Fibroblast of lung (primary cell): ENCODE measurements around the gene PRR27. TPM values are rescaled to one million over a fixed set of nuclear protein-coding genes. Genes with fewer than 3 reads are reported as not detected.

Experiments
- DNase-seq, 2 donors: peaks; one replicate each; pipeline versions ENCODE4 v3.0.0 to v3.0.0-alpha.2; 2010; ENCODE audit warnings: low read depth in 2 of 2
- H2AFZ ChIP-seq: 2 replicates; pipeline ENCODE4 v1.5.1; 2012; ENCODE audit warnings: low read length, control low read depth, inconsistent platforms
- H3K27ac ChIP-seq: 2 replicates; pipeline ENCODE4 v1.5.1; 2011; ENCODE audit warnings: low read length, control low read depth; ENCODE audit not compliant: insufficient read depth
- H3K27me3 ChIP-seq: 2 replicates; pipeline ENCODE4 v1.5.1; 2011; ENCODE audit warnings: mild to moderate bottlenecking, low read length; ENCODE audit not compliant: control insufficient read depth, insufficient read depth
- H3K36me3 ChIP-seq: 2 replicates; pipeline ENCODE4 v1.5.1; 2011; ENCODE audit warnings: low read length; ENCODE audit not compliant: control insufficient read depth, insufficient read depth
- H3K4me1 ChIP-seq: 2 replicates; pipeline ENCODE4 v1.5.1; 2011; ENCODE audit warnings: low read length; ENCODE audit not compliant: control insufficient read depth, insufficient read depth; ENCODE audit errors: extremely low read depth
- H3K4me2 ChIP-seq: 2 replicates; pipeline ENCODE4 v1.5.1; 2011; ENCODE audit warnings: low read length, control low read depth; ENCODE audit not compliant: insufficient read depth; ENCODE audit errors: extremely low read depth
- H3K4me3 ChIP-seq, 4 experiments: fragments of 200-600 bp in 1 of 4; sonication (generic) in 1 of 4; replicated peaks in 1 of 4; 2 replicates each; pipeline ENCODE4 v1.5.1; 2011 to 2016; ENCODE audit warnings: low read length in 4 of 4, low read depth in 3 of 4, mild to moderate bottlenecking in 3 of 4, control low read depth in 2 of 4, inconsistent platforms in 1 of 4, mixed read lengths in 1 of 4; ENCODE audit not compliant: insufficient read depth in 1 of 4; ENCODE audit errors: control extremely low read depth in 1 of 4
- H3K79me2 ChIP-seq: 2 replicates; pipeline ENCODE4 v1.5.1; 2012; ENCODE audit warnings: mild to moderate bottlenecking, low read length, inconsistent platforms; ENCODE audit not compliant: control insufficient read depth, insufficient read depth
- H3K9ac ChIP-seq: 2 replicates; pipeline ENCODE4 v1.5.1; 2011; ENCODE audit warnings: mild to moderate bottlenecking, low read length, control low read depth; ENCODE audit not compliant: insufficient read depth
- H3K9me3 ChIP-seq: 2 replicates; pipeline ENCODE4 v1.5.1; 2012; ENCODE audit warnings: low read depth, low read length; ENCODE audit not compliant: control insufficient read depth, insufficient read depth
- H4K20me1 ChIP-seq: 2 replicates; pipeline ENCODE4 v1.5.1; 2011; ENCODE audit warnings: low read length; ENCODE audit not compliant: control insufficient read depth, insufficient read depth; ENCODE audit errors: extremely low read depth
- CTCF ChIP-seq, 2 donors: IDR thresholded peaks in 1 of 2; conservative IDR thresholded peaks in 1 of 2; 1 replicate in 1 of 2; 2 replicates in 1 of 2; pipeline ENCODE4 v1.5.1; 2011 to 2012; ENCODE audit warnings: low read length in 2 of 2, control low read depth in 1 of 2, inconsistent platforms in 1 of 2, low read depth in 1 of 2, mild to moderate bottlenecking in 1 of 2
- EZH2 ChIP-seq: IDR thresholded peaks from 2 replicates; pipeline ENCODE4 v1.5.1; 2012; ENCODE audit warnings: low read length, control low read depth, mild to moderate bottlenecking; ENCODE audit errors: missing control alignments
- polyA plus RNA-seq, 2 donors: library from polyadenylated mRNA; depleted of rRNA in 1 of 2; stranded (reverse) in 1 of 2; unstranded in 1 of 2; fragments of >200 nt; gene quantifications; 2 replicates each; pipeline ENCODE4 v1.2.1, GENCODE V29; 2011 to 2012; ENCODE audit warnings: missing spikeins in 1 of 2
- total RNA-seq: library from RNA; depleted of rRNA; stranded (reverse); fragments of >200 nt; gene quantifications from 2 replicates; pipeline ENCODE4 v1.2.1, GENCODE V29; 2014

Gene PRR27
- total and polyA plus RNA-seq, 2 donors (not counting 1 experiment from before 2014, with no cell fraction given): not detected

DNA sequence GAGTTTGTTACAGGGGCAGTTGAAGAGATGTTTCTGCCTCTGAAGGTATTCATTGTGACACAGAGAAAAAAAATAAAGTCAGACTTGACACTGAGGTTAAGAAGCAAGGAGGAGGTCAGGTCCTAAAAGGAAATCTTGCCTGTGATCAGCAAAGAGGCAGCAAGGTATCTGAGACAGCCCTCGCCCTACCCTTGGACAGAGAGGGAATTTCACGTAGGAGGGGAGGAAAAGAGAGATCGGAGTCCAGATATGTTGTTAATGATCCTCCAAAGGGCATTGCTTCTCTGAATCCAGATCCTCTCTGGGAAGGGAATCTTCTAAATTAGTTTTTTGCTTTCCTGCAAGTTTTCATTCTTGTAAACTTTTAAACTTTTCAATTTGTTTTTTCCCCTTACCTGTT lies 15.3 kb upstream of the PRR27 start:
- no peaks in the 10 kb centered on the region for H3K27me3 ChIP-seq
- H3K4me1 ChIP-seq: no peaks in the 10 kb centered on the region
- DNase-seq: no peak
- TF ChIP-seq EZH2 (no peak), CTCF (conservative IDR thresholded peaks at IDR 0.05 in 1 of 2, IDR thresholded peaks at IDR 0.05 in 1 of 2; ENCODE audit: low read depth in 1 of 2, low read length in 2 of 2) (no peak)
- H3K79me2 ChIP-seq: no peaks in the 10 kb centered on the region
- H3K9me3 ChIP-seq: no peaks in the 10 kb centered on the region
- no peak overlapping the region for H3K4me2 ChIP-seq
- H3K4me3 ChIP-seq: no peak overlapping the region
- no peaks in the 10 kb centered on the region for H4K20me1 ChIP-seq
- H3K27ac ChIP-seq: no peak overlapping the region
- H2AFZ ChIP-seq: no peak overlapping the region
- no peak overlapping the region for H3K9ac ChIP-seq
- no peaks in the 10 kb centered on the region for H3K36me3 ChIP-seq

DNA sequence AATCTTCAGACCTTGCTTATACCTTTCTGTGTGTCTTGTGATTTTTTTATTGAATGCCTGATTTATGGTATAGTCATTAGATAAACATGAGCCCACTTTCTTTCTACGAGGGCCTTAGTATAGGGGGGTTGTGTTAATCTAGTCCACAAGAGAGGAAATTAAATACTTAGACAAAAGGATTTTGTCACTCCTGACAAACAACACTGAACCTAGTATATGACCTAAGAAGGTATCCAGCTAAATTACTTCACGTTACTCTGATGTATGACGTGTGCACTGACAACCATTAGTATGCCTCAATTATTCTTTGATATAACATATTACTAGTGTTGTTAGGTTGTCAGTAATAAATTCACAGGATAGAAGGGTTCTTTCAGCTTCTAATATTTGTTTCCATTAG lies 2.8 kb upstream of the PRR27 start:
- H3K4me1 ChIP-seq: no peaks in the 10 kb centered on the region
- no peaks in the 10 kb centered on the region for H3K36me3 ChIP-seq
- H3K9me3 ChIP-seq: no peaks in the 10 kb centered on the region
- H3K9ac ChIP-seq: no peak overlapping the region
- H3K4me3 ChIP-seq: no peak overlapping the region
- no peak overlapping the region for H2AFZ ChIP-seq
- no peak for TF ChIP-seq EZH2
- no peak for TF ChIP-seq CTCF (conservative IDR thresholded peaks at IDR 0.05 in 1 of 2, IDR thresholded peaks at IDR 0.05 in 1 of 2; ENCODE audit: low read depth in 1 of 2, low read length in 2 of 2)
- H3K79me2 ChIP-seq: no peaks in the 10 kb centered on the region
- H3K27ac ChIP-seq: no peak overlapping the region
- no peak overlapping the region for H3K4me2 ChIP-seq
- no peaks in the 10 kb centered on the region for H3K27me3 ChIP-seq
- DNase-seq: no peak
- H4K20me1 ChIP-seq: no peaks in the 10 kb centered on the region

- no peak overlapping the region for H2AFZ ChIP-seq
- H3K36me3 ChIP-seq: no peaks in the 10 kb centered on the region
- H4K20me1 ChIP-seq: no peaks in the 10 kb centered on the region
- TF ChIP-seq CTCF (conservative IDR thresholded peaks at IDR 0.05 in 1 of 2, IDR thresholded peaks at IDR 0.05 in 1 of 2; ENCODE audit: low read depth in 1 of 2, low read length in 2 of 2) (no peak), EZH2 (no peak)
- no peak overlapping the region for H3K27ac ChIP-seq
- no peaks in the 10 kb centered on the region for H3K4me1 ChIP-seq
- no peak for DNase-seq
- H3K4me2 ChIP-seq: no peak overlapping the region
- H3K9me3 ChIP-seq: no peaks in the 10 kb centered on the region
- no peaks in the 10 kb centered on the region for H3K79me2 ChIP-seq
- no peaks in the 10 kb centered on the region for H3K27me3 ChIP-seq
- H3K4me3 ChIP-seq: no peak overlapping the region
- no peak overlapping the region for H3K9ac ChIP-seq
Observed at GRCh38 chr4:70152088-70152487, 1.9 kb upstream of the PRR27 start.
